Activated CD8-positive, alpha-beta T cell treated with anti-CD3 and anti-CD28 coated beads for 36 hours (primary cell): ENCODE data around the gene PABPN1L. TPM values are rescaled to one million over a fixed set of nuclear protein-coding genes. Genes with fewer than 3 reads are reported as not detected.

Experiments used
- ATAC-seq: fragments of 200-7000 bp; cut with Tn5 transposase; one replicate; pipeline ENCODE4 v1.10.0; 2021; ENCODE audit warnings: mild to moderate bottlenecking, moderate library complexity
- CTCF ChIA-PET: fragments of 350-600 bp; sonication (Branson Sonifier 250); formaldehyde crosslinking; loops from one replicate; lab custom pipeline; 2021; ENCODE audit warnings: antibody characterized with exemption; lab: Charles Lee
- POLR2A ChIA-PET: fragments of 350-600 bp; sonication (Branson Sonifier 250); formaldehyde crosslinking; loops from one replicate; lab custom pipeline; 2021; ENCODE audit warnings: antibody characterized with exemption; lab: Charles Lee
- DNase-seq: peaks from one replicate; pipeline ENCODE4 v3.0.0-alpha.2; 2020
- H3K27ac Mint-ChIP-seq: one replicate; pipeline ENCODE4 v1.8.0; 2021; ENCODE audit warnings: mild to moderate bottlenecking, mixed read lengths
- H3K27me3 Mint-ChIP-seq: one replicate; pipeline ENCODE4 v1.8.0; 2021; ENCODE audit warnings: mixed read lengths
- H3K36me3 Mint-ChIP-seq: one replicate; pipeline ENCODE4 v1.8.0; 2021; ENCODE audit warnings: low read depth, mixed read lengths
- H3K4me1 Mint-ChIP-seq: one replicate; pipeline ENCODE4 v1.8.0; 2021; ENCODE audit warnings: low read depth, mixed read lengths
- H3K4me3 Mint-ChIP-seq: one replicate; pipeline ENCODE4 v1.8.0; 2021; ENCODE audit warnings: mild to moderate bottlenecking, moderate library complexity, mixed read lengths
- H3K9me3 Mint-ChIP-seq: one replicate; pipeline ENCODE4 v1.8.0; 2021; ENCODE audit warnings: mixed read lengths
- CTCF ChIP-seq: fragments of 200-600 bp; IDR thresholded peaks from one replicate; pipeline ENCODE4 v1.8.0; 2022; ENCODE audit warnings: antibody characterized with exemption, mild to moderate bottlenecking
- intact Hi-C: fragments of 100-400 bp; cut with micrococcal nuclease; formaldehyde crosslinking; loops from one replicate; pipeline ENCODE4 v1.10.0; 2022
- total RNA-seq, 2 experiments: library from RNA; stranded (reverse); gene quantifications; one replicate each; pipeline ENCODE4 v1.2.3, GENCODE V29; 2021

The PABPN1L gene
- total RNA-seq, 2 experiments from 2014 or later = not detected

DNA sequence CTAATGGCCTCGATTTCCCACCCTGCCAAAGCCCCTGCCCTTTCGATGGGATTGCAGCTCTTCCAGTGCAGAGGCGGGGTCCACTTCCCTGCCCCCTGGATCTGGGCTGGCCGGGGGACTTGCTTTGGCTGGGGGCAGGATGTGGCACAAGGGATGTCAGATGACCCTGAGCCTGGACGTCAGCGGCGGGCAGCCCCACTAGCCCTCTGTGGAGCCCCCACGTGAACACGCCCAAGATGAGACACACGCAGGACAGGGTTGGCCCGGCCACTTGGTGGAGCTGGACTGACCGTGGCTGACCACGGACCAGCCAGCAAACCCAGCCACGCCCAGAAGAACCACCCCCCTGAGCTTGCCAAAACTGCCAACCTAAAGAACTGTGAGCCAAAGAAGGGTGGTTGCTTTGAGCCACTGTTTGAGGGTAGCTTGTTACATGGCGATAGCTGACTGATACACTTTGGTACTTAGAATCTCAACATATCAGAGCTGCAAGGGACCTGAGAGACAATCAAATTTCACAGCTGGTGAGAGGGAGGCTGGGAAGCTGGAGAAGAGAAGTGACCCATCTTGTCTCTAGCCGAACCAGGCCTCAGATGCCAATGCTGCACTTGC lies 46.6 kb upstream of the PABPN1L start:
- H3K27ac Mint-ChIP-seq = no peak overlapping the region
- H3K4me1 Mint-ChIP-seq = no peaks in the 10 kb centered on the region
- DNase-seq (no peak), ATAC-seq (no peak)
- POLR2A ChIA-PET = no interaction called here
- no peak overlapping the region for H3K4me3 Mint-ChIP-seq
- no peaks in the 10 kb centered on the region for H3K36me3 Mint-ChIP-seq
- intact Hi-C loops = no loop called here
- TF ChIP-seq CTCF = no peak
- H3K27me3 Mint-ChIP-seq = no peaks in the 10 kb centered on the region
- CTCF ChIA-PET = no interaction called here
- no peaks in the 10 kb centered on the region for H3K9me3 Mint-ChIP-seq

GRCh38 chr16:88912556-88912955 lies 46.1 kb upstream of the PABPN1L start:
- CTCF ChIA-PET = no interaction called here
- intact Hi-C loops = no loop called here
- H3K36me3 Mint-ChIP-seq = no peaks in the 10 kb centered on the region
- no peak for DNase-seq
- no peaks in the 10 kb centered on the region for H3K9me3 Mint-ChIP-seq
- H3K27ac Mint-ChIP-seq = no peak overlapping the region
- no peaks in the 10 kb centered on the region for H3K4me1 Mint-ChIP-seq
- no peak for ATAC-seq
- POLR2A ChIA-PET = no interaction called here
- TF ChIP-seq CTCF = no peak
- H3K27me3 Mint-ChIP-seq = no peaks in the 10 kb centered on the region
- no peak overlapping the region for H3K4me3 Mint-ChIP-seq

DNA sequence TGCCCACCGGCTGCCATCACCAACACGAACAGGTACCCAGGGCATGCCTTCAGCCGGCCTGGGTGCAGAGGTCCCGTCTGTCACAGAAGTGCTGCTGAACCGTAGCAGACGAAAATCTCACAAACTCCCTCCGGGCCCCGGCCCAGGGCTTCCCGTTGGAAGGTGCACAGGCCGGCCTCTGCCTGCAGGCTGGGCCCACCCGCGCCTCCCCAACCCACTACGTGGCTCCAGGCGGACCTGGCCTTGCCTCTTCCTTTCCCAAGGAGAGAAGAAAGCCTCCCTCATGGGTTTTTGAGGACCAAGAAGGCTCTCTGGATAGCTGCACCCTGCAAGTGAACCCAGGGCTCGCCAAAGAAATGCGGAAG lies 45.5 kb upstream of the PABPN1L start:
- TF ChIP-seq CTCF = no peak
- H3K4me3 Mint-ChIP-seq = no peak overlapping the region
- CTCF ChIA-PET = no interaction called here
- POLR2A ChIA-PET = no interaction called here
- ATAC-seq (no peak), DNase-seq (no peak)
- H3K27me3 Mint-ChIP-seq = no peaks in the 10 kb centered on the region
- no peaks in the 10 kb centered on the region for H3K4me1 Mint-ChIP-seq
- H3K36me3 Mint-ChIP-seq = no peaks in the 10 kb centered on the region
- no peak overlapping the region for H3K27ac Mint-ChIP-seq
- intact Hi-C loops = no loop called here
- no peaks in the 10 kb centered on the region for H3K9me3 Mint-ChIP-seq

GRCh38 chr16:88911136-88911945 lies 44.9 kb upstream of the PABPN1L start:
- no peak overlapping the region for H3K4me3 Mint-ChIP-seq
- ChIA-PET POLR2A (no interaction called here), CTCF (no interaction called here)
- DNase-seq (peak; percentile 22), ATAC-seq (no peak)
- TF ChIP-seq CTCF = no peak
- H3K36me3 Mint-ChIP-seq = no peaks in the 10 kb centered on the region
- no peak overlapping the region for H3K27ac Mint-ChIP-seq
- no peaks in the 10 kb centered on the region for H3K27me3 Mint-ChIP-seq
- no peaks in the 10 kb centered on the region for H3K4me1 Mint-ChIP-seq
- H3K9me3 Mint-ChIP-seq = no peaks in the 10 kb centered on the region
- intact Hi-C loops = no loop called here
